GM18870 (cell line): ENCODE results near the gene LGALS12.

Source experiments
- ATAC-seq: cut with Tn5 transposase; IDR thresholded peaks from one replicate; pipeline ENCODE4 v1.9.1; 2021; ENCODE audit warnings: moderate library complexity; ENCODE audit not compliant: unreplicated experiment

LGALS12 gene

GRCh38 chr11:63505857-63506528 is at the start of gene LGALS12:
LGALS12 (plus strand) TSS chr11:63506084; CDS start chr11:63506459, 375 bp downstream.
- ATAC-seq = no peak

GRCh38 chr11:63459586-63459985 is 46.3 kb upstream of the LGALS12 start:
- no peak for ATAC-seq

GRCh38 chr11:63462137-63462536 is 43.7 kb upstream of the LGALS12 start:
- ATAC-seq = no peak

- ATAC-seq = no peak
These were observed 35.6 kb upstream of the LGALS12 start for GRCh38 chr11:63470311-63470710.

- no peak for ATAC-seq
These were observed 33.5 kb upstream of the LGALS12 start for GRCh38 chr11:63472372-63472771.

GRCh38 chr11:63476618-63477017 is 29.3 kb upstream of the LGALS12 start:
- no peak for ATAC-seq

GRCh38 chr11:63478896-63479295 is 27.0 kb upstream of the LGALS12 start:
- ATAC-seq = no peak

- no peak for ATAC-seq
These were observed 25.8 kb upstream of the LGALS12 start for GRCh38 chr11:63480039-63480438.

GRCh38 chr11:63485777-63486176 is 20.1 kb upstream of the LGALS12 start:
- no peak for ATAC-seq

GRCh38 chr11:63488789-63489188 is 17.1 kb upstream of the LGALS12 start:
- ATAC-seq = no peak

GRCh38 chr11:63489879-63490278 is 16.0 kb upstream of the LGALS12 start:
- no peak for ATAC-seq

- ATAC-seq = no peak
These were observed 15.2 kb upstream of the LGALS12 start, which contains the start of gene PLAAT5 for GRCh38 chr11:63490551-63491239. PLAAT5 (minus strand) TSS chr11:63491167; CDS start chr11:63491034, 133 bp downstream.

- ATAC-seq = no peak
These were observed 14.7 kb upstream of the LGALS12 start for GRCh38 chr11:63491240-63491587.

- ATAC-seq = no peak
These were observed 14.1 kb upstream of the LGALS12 start for GRCh38 chr11:63491636-63492372.

- ATAC-seq = no peak
These were observed 13.4 kb upstream of the LGALS12 start for GRCh38 chr11:63492441-63492840.

- no peak for ATAC-seq
These were observed 12.8 kb upstream of the LGALS12 start for GRCh38 chr11:63493127-63493526.

- ATAC-seq = no peak
These were observed 10.9 kb upstream of the LGALS12 start for GRCh38 chr11:63494975-63495374.

GRCh38 chr11:63499874-63500273 is 6.0 kb upstream of the LGALS12 start:
- ATAC-seq = no peak

GRCh38 chr11:63501236-63501635 is 4.6 kb upstream of the LGALS12 start:
- no peak for ATAC-seq

- no peak for ATAC-seq
These were observed 3.5 kb upstream of the LGALS12 start for GRCh38 chr11:63502252-63502820.

GRCh38 chr11:63503492-63503891 is 2.4 kb upstream of the LGALS12 start:
- no peak for ATAC-seq

- ATAC-seq = no peak
These were observed 1.8 kb upstream of the LGALS12 start for GRCh38 chr11:63504054-63504453.
